HEK293 (cell line): ENCODE data around the gene FAH.

ENCODE experiments used
- CTCF ChIP-seq: fragments of 450-650 bp; formaldehyde crosslinking; IDR thresholded peaks from 2 replicates; pipeline ENCODE4 v1.5.1; 2016; ENCODE audit warnings: missing biosample characterization, missing genetic modification characterization
- EGR2 ChIP-seq: fragments of 450-650 bp; formaldehyde crosslinking; IDR thresholded peaks from 2 replicates; pipeline ENCODE4 v1.5.1; 2016; ENCODE audit warnings: low read depth, missing biosample characterization, missing genetic modification characterization
- GLIS1 ChIP-seq: fragments of 450-650 bp; formaldehyde crosslinking; IDR thresholded peaks from 2 replicates; pipeline ENCODE4 v1.5.1; 2016; ENCODE audit warnings: missing biosample characterization, missing genetic modification characterization
- HOXA7 ChIP-seq: sonication (generic); formaldehyde crosslinking; IDR thresholded peaks from 2 replicates; pipeline ENCODE4 v1.8.1; 2022; ENCODE audit warnings: missing genetic modification reagents, borderline replicate concordance
- MEIS1 ChIP-seq: sonication (generic); formaldehyde crosslinking; IDR thresholded peaks from 2 replicates; pipeline ENCODE4 v1.8.1; 2022; ENCODE audit warnings: missing genetic modification reagents, mild to moderate bottlenecking, borderline replicate concordance
- PRDM10 ChIP-seq: fragments of 450-650 bp; formaldehyde crosslinking; IDR thresholded peaks from 2 replicates; pipeline ENCODE4 v1.5.1; 2016; ENCODE audit warnings: missing biosample characterization, missing genetic modification characterization
- TRIM28 ChIP-seq: IDR thresholded peaks from 2 replicates; pipeline ENCODE4 v1.6.1; 2011; ENCODE audit warnings: low read length, control low read depth, borderline replicate concordance
- YY2 ChIP-seq: fragments of 450-650 bp; formaldehyde crosslinking; IDR thresholded peaks from 2 replicates; pipeline ENCODE4 v1.5.1; 2016; ENCODE audit warnings: missing biosample characterization, missing genetic modification characterization
- ZBTB17 ChIP-seq: fragments of 450-650 bp; formaldehyde crosslinking; IDR thresholded peaks from 2 replicates; pipeline ENCODE4 v1.5.1; 2016; ENCODE audit warnings: missing biosample characterization, missing genetic modification characterization
- ZBTB48 ChIP-seq: fragments of 450-650 bp; formaldehyde crosslinking; IDR thresholded peaks from 2 replicates; pipeline ENCODE4 v1.5.1; 2016; ENCODE audit warnings: missing biosample characterization, missing genetic modification characterization
- ZBTB6 ChIP-seq: fragments of 450-650 bp; formaldehyde crosslinking; IDR thresholded peaks from 2 replicates; pipeline ENCODE4 v1.5.1; 2017; ENCODE audit warnings: missing biosample characterization, missing genetic modification characterization
- ZFP3 ChIP-seq: fragments of 450-650 bp; formaldehyde crosslinking; IDR thresholded peaks from 2 replicates; pipeline ENCODE4 v1.5.1; 2016; ENCODE audit warnings: low read depth, missing biosample characterization, missing genetic modification characterization
- ZIC2 ChIP-seq: fragments of 450-650 bp; formaldehyde crosslinking; IDR thresholded peaks from 2 replicates; pipeline ENCODE4 v1.5.1; 2016; ENCODE audit warnings: missing biosample characterization, missing genetic modification characterization
- ZNF10 ChIP-seq: fragments of 450-650 bp; formaldehyde crosslinking; IDR thresholded peaks from 2 replicates; pipeline ENCODE4 v1.5.1; 2017; ENCODE audit warnings: missing biosample characterization, missing genetic modification characterization
- ZNF121 ChIP-seq: fragments of 450-650 bp; formaldehyde crosslinking; IDR thresholded peaks from 2 replicates; pipeline ENCODE4 v1.5.1; 2016; ENCODE audit warnings: missing biosample characterization, missing genetic modification characterization
- ZNF146 ChIP-seq: fragments of 450-650 bp; formaldehyde crosslinking; IDR thresholded peaks from 2 replicates; pipeline ENCODE4 v1.5.1; 2016; ENCODE audit warnings: missing biosample characterization, missing genetic modification characterization
- ZNF23 ChIP-seq: fragments of 450-650 bp; formaldehyde crosslinking; IDR thresholded peaks from 2 replicates; pipeline ENCODE4 v1.5.1; 2016; ENCODE audit warnings: missing biosample characterization, missing genetic modification characterization, borderline replicate concordance
- ZNF239 ChIP-seq: fragments of 450-650 bp; formaldehyde crosslinking; IDR thresholded peaks from 2 replicates; pipeline ENCODE4 v1.5.1; 2016; ENCODE audit warnings: missing biosample characterization, missing genetic modification characterization
- ZNF302 ChIP-seq: fragments of 450-650 bp; formaldehyde crosslinking; IDR thresholded peaks from 2 replicates; pipeline ENCODE4 v1.5.1; 2016; ENCODE audit warnings: missing biosample characterization, missing genetic modification characterization, low read depth
- ZNF394 ChIP-seq: fragments of 450-650 bp; formaldehyde crosslinking; IDR thresholded peaks from 2 replicates; pipeline ENCODE4 v1.5.1; 2016; ENCODE audit warnings: missing biosample characterization, missing genetic modification characterization, mild to moderate bottlenecking, moderate library complexity, borderline replicate concordance
- ZNF488 ChIP-seq: fragments of 450-650 bp; formaldehyde crosslinking; IDR thresholded peaks from 2 replicates; pipeline ENCODE4 v1.5.1; 2016; ENCODE audit warnings: missing biosample characterization, missing genetic modification characterization
- ZNF548 ChIP-seq: fragments of 450-650 bp; formaldehyde crosslinking; IDR thresholded peaks from 2 replicates; pipeline ENCODE4 v1.5.1; 2016; ENCODE audit warnings: missing biosample characterization, missing genetic modification characterization
- ZNF549 ChIP-seq: fragments of 450-650 bp; IDR thresholded peaks from 2 replicates; pipeline ENCODE4 v1.5.1; 2018; ENCODE audit warnings: missing biosample characterization, missing genetic modification characterization, mild to moderate bottlenecking, inconsistent platforms, moderate library complexity
- ZNF558 ChIP-seq: fragments of 450-650 bp; formaldehyde crosslinking; IDR thresholded peaks from 2 replicates; pipeline ENCODE4 v1.5.1; 2016; ENCODE audit warnings: missing biosample characterization, missing genetic modification characterization
- ZNF621 ChIP-seq: fragments of 450-650 bp; formaldehyde crosslinking; IDR thresholded peaks from 2 replicates; pipeline ENCODE4 v1.5.1; 2017; ENCODE audit warnings: missing biosample characterization, missing genetic modification characterization
- ZNF658 ChIP-seq: fragments of 450-650 bp; formaldehyde crosslinking; IDR thresholded peaks from 2 replicates; pipeline ENCODE4; 2016; ENCODE audit warnings: missing biosample characterization, missing genetic modification characterization
- ZNF664 ChIP-seq: fragments of 450-650 bp; formaldehyde crosslinking; IDR thresholded peaks from 2 replicates; pipeline ENCODE4 v1.5.1; 2016; ENCODE audit warnings: missing biosample characterization, missing genetic modification characterization
- ZNF747 ChIP-seq: fragments of 450-650 bp; formaldehyde crosslinking; IDR thresholded peaks from 2 replicates; pipeline ENCODE4 v1.5.1; 2016; ENCODE audit warnings: missing biosample characterization, missing genetic modification characterization
- ZNF776 ChIP-seq: fragments of 450-650 bp; formaldehyde crosslinking; IDR thresholded peaks from 2 replicates; pipeline ENCODE4 v1.5.0; 2017; ENCODE audit warnings: missing biosample characterization, missing genetic modification characterization, borderline replicate concordance
- ZNF837 ChIP-seq: fragments of 450-650 bp; formaldehyde crosslinking; IDR thresholded peaks from 2 replicates; pipeline ENCODE4 v1.5.1; 2016; ENCODE audit warnings: missing biosample characterization, missing genetic modification characterization
- ZXDB ChIP-seq: fragments of 450-650 bp; formaldehyde crosslinking; IDR thresholded peaks from 2 replicates; pipeline ENCODE4 v1.5.1; 2016; ENCODE audit warnings: missing biosample characterization, missing genetic modification characterization
- TF ChIP-seq, protein P1 (sequence below): fragments of 450-650 bp; formaldehyde crosslinking; IDR thresholded peaks from 2 replicates; pipeline ENCODE4 v1.5.1; 2016; ENCODE audit warnings: missing biosample characterization, missing genetic modification characterization

FAH gene

GRCh38 chr15:80152896-80153876 lies at the start of gene FAH (continued):
- TF ChIP-seq ZNF23 (tag by site-specific recombination) (no peak), MEIS1 (CRISPR knock-in tag) (no peak), CTCF (tag by site-specific recombination) (no peak), PRDM10 (tag by site-specific recombination) (peak; percentile 41; the same call in 1 of the 2 replicates), YY2 (tag by site-specific recombination) (no peak), ZBTB17 (tag by site-specific recombination) (peak; percentile 94), EGR2 (no peak), GLIS1 (tag by site-specific recombination) (0 out of 2 replicates have a peak, but pooled peaks have one; percentile 11), ZNF664 (tag by site-specific recombination) (no peak), TRIM28 (no peak; the same call in 1 of the 2 replicates), ZNF747 (tag by site-specific recombination) (no peak), ZNF121 (tag by site-specific recombination) (no peak; the same call in 1 of the 2 replicates), ZNF621 (tag by site-specific recombination) (no peak), ZBTB6 (tag by site-specific recombination) (no peak), ZNF239 (no peak), ZNF658 (tag by site-specific recombination) (no peak), ZNF302 (tag by site-specific recombination) (no peak), ZNF776 (tag by site-specific recombination) (no peak), ZNF146 (tag by site-specific recombination) (no peak), ZNF394 (tag by site-specific recombination) (no peak), ZXDB (peak; percentile 65), ZFP3 (tag by site-specific recombination) (no peak), ZNF548 (tag by site-specific recombination) (no peak), ZNF488 (no peak), ZNF10 (no peak), ZBTB48 (tag by site-specific recombination) (peak; percentile 47; the same call in 1 of the 2 replicates), ZNF549 (tag by site-specific recombination) (no peak), HOXA7 (CRISPR knock-in tag) (no peak), ZNF837 (no peak), ZNF558 (tag by site-specific recombination) (no peak), ZIC2 (tag by site-specific recombination) (no peak)
- TF ChIP-seq, protein P1, sequence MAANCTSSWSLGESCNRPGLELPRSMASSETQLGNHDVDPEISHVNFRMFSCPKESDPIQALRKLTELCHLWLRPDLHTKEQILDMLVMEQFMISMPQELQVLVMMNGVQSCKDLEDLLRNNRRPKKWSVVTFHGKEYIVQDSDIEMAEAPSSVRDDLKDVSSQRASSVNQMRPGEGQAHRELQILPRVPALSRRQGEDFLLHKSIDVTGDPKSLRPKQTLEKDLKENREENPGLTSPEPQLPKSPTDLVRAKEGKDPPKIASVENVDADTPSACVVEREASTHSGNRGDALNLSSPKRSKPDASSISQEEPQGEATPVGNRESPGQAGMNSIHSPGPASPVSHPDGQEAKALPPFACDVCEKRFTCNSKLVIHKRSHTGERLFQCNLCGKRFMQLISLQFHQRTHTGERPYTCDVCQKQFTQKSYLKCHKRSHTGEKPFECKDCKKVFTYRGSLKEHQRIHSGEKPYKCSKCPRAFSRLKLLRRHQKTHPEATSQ (tag by site-specific recombination) = no peak
